ENCODE measurements around the gene SYP. TPM values are rescaled to one million over a fixed set of nuclear protein-coding genes. Genes with fewer than 3 reads are reported as not detected.
"Not testable (repeated sequence)": the region's sequence is repeated elsewhere in the genome, so short reads cannot be mapped to it uniquely, and the experiment has no call there.

Gene SYP
- total RNA-seq, 1 donor from 2014 or later: 0.27 TPM

- H3K27ac Mint-ChIP-seq: no peak overlapping the region
- no peak overlapping the region for H3K4me3 Mint-ChIP-seq
- no peak for DNase-seq (ENCODE audit: low spot score in 2 of 2, unreplicated experiment in 2 of 2)
- H3K4me1 Mint-ChIP-seq: peaks cover 8% of the 10 kb centered on the region
- peaks cover 29% of the 10 kb centered on the region for H3K9me3 Mint-ChIP-seq
- peaks cover 3% of the 10 kb centered on the region for H3K27me3 Mint-ChIP-seq (ENCODE audit: low read depth)
- TF ChIP-seq CTCF (IDR thresholded peaks at IDR 0.05; ENCODE audit: unreplicated experiment): no peak
- H3K36me3 Mint-ChIP-seq: peaks cover 39% of the 10 kb centered on the region
Measured at GRCh38 chrX:49177338-49177833, 22.6 kb downstream of the SYP start.

GRCh38 chrX:49176421-49177326 lies 23.3 kb downstream of the SYP start:
- DNase-seq (ENCODE audit: low spot score in 2 of 2, unreplicated experiment in 2 of 2): no peak
- peaks cover 8% of the 10 kb centered on the region for H3K4me1 Mint-ChIP-seq
- H3K4me3 Mint-ChIP-seq: no peak overlapping the region
- H3K27me3 Mint-ChIP-seq (ENCODE audit: low read depth): peaks cover 7% of the 10 kb centered on the region
- TF ChIP-seq CTCF (IDR thresholded peaks at IDR 0.05; ENCODE audit: unreplicated experiment): no peak
- H3K36me3 Mint-ChIP-seq: peaks cover 36% of the 10 kb centered on the region
- peaks cover 26% of the 10 kb centered on the region for H3K9me3 Mint-ChIP-seq
- H3K27ac Mint-ChIP-seq: peak overlapping the region; percentile 47

- Mint-ChIP-seq H3K36me3 (peaks cover 33% of the 10 kb centered on the region), H3K27ac (no peak overlapping the region), H3K27me3 (ENCODE audit: low read depth) (peaks cover 10% of the 10 kb centered on the region), H3K4me1 (peaks cover 8% of the 10 kb centered on the region), H3K9me3 (peaks cover 22% of the 10 kb centered on the region), H3K4me3 (no peak overlapping the region)
- DNase-seq (ENCODE audit: low spot score in 2 of 2, unreplicated experiment in 2 of 2): no peak
- no peak for TF ChIP-seq CTCF (IDR thresholded peaks at IDR 0.05; ENCODE audit: unreplicated experiment)
Measured at GRCh38 chrX:49175435-49176274, 24.3 kb downstream of the SYP start.

- Mint-ChIP-seq H3K36me3 (peaks cover 28% of the 10 kb centered on the region), H3K27me3 (ENCODE audit: low read depth) (peaks cover 10% of the 10 kb centered on the region), H3K9me3 (peaks cover 17% of the 10 kb centered on the region), H3K4me3 (no peak overlapping the region), H3K4me1 (peaks cover 8% of the 10 kb centered on the region), H3K27ac (no peak overlapping the region)
- no peak for DNase-seq (ENCODE audit: low spot score in 2 of 2, unreplicated experiment in 2 of 2)
- no peak for TF ChIP-seq CTCF (IDR thresholded peaks at IDR 0.05; ENCODE audit: unreplicated experiment)
Measured at GRCh38 chrX:49174723-49175122, 25.3 kb downstream of the SYP start.

- peaks cover 20% of the 10 kb centered on the region for H3K36me3 Mint-ChIP-seq
- H3K4me3 Mint-ChIP-seq, H3K9me3 Mint-ChIP-seq: not testable (repeated sequence)
Measured at GRCh38 chrX:49173544-49173943, 26.4 kb downstream of the SYP start.

More at GRCh38 chrX:49173544-49173943, 26.4 kb downstream of the SYP start:
- not testable (repeated sequence) for DNase-seq (ENCODE audit: low spot score in 2 of 2, unreplicated experiment in 2 of 2); H3K27ac Mint-ChIP-seq; H3K4me1 Mint-ChIP-seq
- H3K27me3 Mint-ChIP-seq (ENCODE audit: low read depth): peaks cover 10% of the 10 kb centered on the region

Measured in mesothelial cell of epicardium (in vitro differentiated cells).